Neutrophil (primary cell): ENCODE data around the gene ATP1A1.

ENCODE experiments used
- H3K27ac ChIP-seq: fragments of 200-600 bp; sonication (generic); 2 replicates; pipeline ENCODE4 v1.5.1; 2016; ENCODE audit warnings: mild to moderate bottlenecking, moderate library complexity
- H3K27me3 ChIP-seq: fragments of 200-600 bp; sonication (generic); 2 replicates; pipeline ENCODE4 v1.6.0; 2016; ENCODE audit warnings: mild to moderate bottlenecking
- H3K36me3 ChIP-seq: fragments of 200-600 bp; sonication (generic); 2 replicates; pipeline ENCODE4 v1.5.1; 2017
- H3K4me1 ChIP-seq, 2 experiments: fragments of 200-600 bp in 1 of 2; sonication (generic) in 1 of 2; 1 replicate in 1 of 2; 2 replicates in 1 of 2; pipeline versions ENCODE4 v1.5.1 to v1.6.1; 2013 to 2016; ENCODE audit warnings: low read depth in 1 of 2, low read length in 1 of 2, mild to moderate bottlenecking in 1 of 2, moderate library complexity in 1 of 2; ENCODE audit not compliant: control insufficient read depth in 1 of 2, insufficient read depth in 1 of 2
- H3K4me3 ChIP-seq, 2 experiments: fragments of 200-600 bp in 1 of 2; sonication (generic) in 1 of 2; 1 replicate in 1 of 2; 2 replicates in 1 of 2; pipeline ENCODE4 v1.5.1; 2013 to 2016; ENCODE audit warnings: low read depth in 1 of 2, low read length in 1 of 2, mild to moderate bottlenecking in 1 of 2, moderate library complexity in 1 of 2
- H3K9me3 ChIP-seq: fragments of 200-600 bp; sonication (generic); 2 replicates; pipeline ENCODE4 v1.5.1; 2016
- CTCF ChIP-seq: fragments of 200-600 bp; sonication (generic); IDR thresholded peaks from 2 replicates; pipeline ENCODE4 v1.5.1; 2016; ENCODE audit warnings: antibody characterized with exemption

ATP1A1 gene

GRCh38 chr1:116331523-116331922, 41.5 kb upstream of the ATP1A1 start:
- H3K27ac ChIP-seq: no peak overlapping the region
- no peak overlapping the region for H3K4me3 ChIP-seq
- H3K9me3 ChIP-seq: no peaks in the 10 kb centered on the region
- H3K4me1 ChIP-seq: no peaks in the 10 kb centered on the region
- TF ChIP-seq CTCF: no peak
- H3K36me3 ChIP-seq: no peaks in the 10 kb centered on the region
- H3K27me3 ChIP-seq: no peaks in the 10 kb centered on the region

GRCh38 chr1:116332451-116332850, 40.6 kb upstream of the ATP1A1 start:
- Histone ChIP-seq H3K9me3 (no peaks in the 10 kb centered on the region), H3K36me3 (no peaks in the 10 kb centered on the region), H3K27ac (no peak overlapping the region), H3K27me3 (peaks cover under 1% of the 10 kb centered on the region), H3K4me3 (no peak overlapping the region), H3K4me1 (no peaks in the 10 kb centered on the region)
- no peak for TF ChIP-seq CTCF

- Histone ChIP-seq H3K27me3 (peaks cover 5% of the 10 kb centered on the region), H3K27ac (no peak overlapping the region), H3K36me3 (no peaks in the 10 kb centered on the region), H3K4me3 (no peak overlapping the region), H3K4me1 (no peaks in the 10 kb centered on the region), H3K9me3 (no peaks in the 10 kb centered on the region)
- TF ChIP-seq CTCF: no peak
Observed at GRCh38 chr1:116333171-116334014, 39.7 kb upstream of the ATP1A1 start.

GRCh38 chr1:116334015-116334547, 39.0 kb upstream of the ATP1A1 start:
- no peak for TF ChIP-seq CTCF
- Histone ChIP-seq H3K27ac (no peak overlapping the region), H3K4me1 (no peaks in the 10 kb centered on the region), H3K4me3 (no peak overlapping the region), H3K36me3 (no peaks in the 10 kb centered on the region), H3K27me3 (peaks cover 5% of the 10 kb centered on the region), H3K9me3 (no peaks in the 10 kb centered on the region)

GRCh38 chr1:116334868-116335635, 38.0 kb upstream of the ATP1A1 start:
- Histone ChIP-seq H3K36me3 (no peaks in the 10 kb centered on the region), H3K4me3 (no peak overlapping the region), H3K27ac (no peak overlapping the region), H3K27me3 (peaks cover 5% of the 10 kb centered on the region), H3K9me3 (no peaks in the 10 kb centered on the region), H3K4me1 (no peaks in the 10 kb centered on the region)
- TF ChIP-seq CTCF: no peak
